ENCODE results near the gene FOXJ1. TPM values are rescaled to one million over a fixed set of nuclear protein-coding genes. Genes with fewer than 3 reads are reported as not detected.

The FOXJ1 gene
- total and polyA plus RNA-seq, 2 of the 8 experiments (the other 6 are each of a cell fraction or from before 2014, with no cell fraction given): 4.7 to 5.4 TPM

DNA sequence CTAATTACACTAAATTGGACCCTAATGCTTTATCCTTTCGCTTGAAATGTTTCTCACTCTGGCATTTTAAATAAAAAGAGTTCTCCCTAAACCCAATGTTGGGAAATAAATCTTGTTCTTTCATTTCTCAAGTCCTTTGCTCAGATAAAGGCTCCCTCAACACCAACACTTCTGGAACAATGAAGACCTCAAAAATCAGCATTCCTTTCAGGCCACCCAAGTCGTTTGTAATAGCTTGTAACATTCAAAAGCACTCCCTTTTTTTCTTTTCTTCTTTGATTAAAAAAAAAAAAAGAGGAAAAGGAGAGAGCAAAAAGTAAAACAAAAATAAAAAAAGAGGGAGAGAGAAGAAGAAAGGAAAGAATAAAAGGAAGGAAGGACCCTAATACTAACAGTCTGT, 23.3 kb upstream of the FOXJ1 start (continued):
- no peak for TF ChIP-seq JUN (IDR thresholded peaks at IDR 0.05; ENCODE audit: low read depth, low read length)
- no peak for TF ChIP-seq KDM4A (IDR thresholded peaks at IDR 0.05; ENCODE audit: low read depth, low read length, severe bottlenecking)
- no peak for TF ChIP-seq GABPA (IDR thresholded peaks at IDR 0.05; ENCODE audit: borderline replicate concordance, insufficient read depth, low read length)
- TF ChIP-seq EP300 (IDR thresholded peaks at IDR 0.05; ENCODE audit: borderline replicate concordance in 1 of 2, low read depth in 2 of 2, low read length in 2 of 2): no peak

All from H1 (cell line).